Gastroesophageal sphincter (tissue), 3 donors: Measurements from ENCODE around the gene GHITM.

Experiments
- CTCF ChIP-seq, 4 experiments: fragments of 200-600 bp in 2 of 4; fragments of 450-650 bp in 2 of 4; sonication (generic) in 1 of 4; IDR thresholded peaks; one replicate each; pipeline ENCODE4 v1.5.1; 2017 to 2019; ENCODE audit warnings: antibody characterized with exemption in 4 of 4, mild to moderate bottlenecking in 2 of 4, moderate library complexity in 2 of 4
- EP300 ChIP-seq: sonication (generic); formaldehyde crosslinking; IDR thresholded peaks from one replicate; pipeline ENCODE4 v1.6.1; 2017; ENCODE audit warnings: antibody characterized with exemption, mild to moderate bottlenecking

DNA sequence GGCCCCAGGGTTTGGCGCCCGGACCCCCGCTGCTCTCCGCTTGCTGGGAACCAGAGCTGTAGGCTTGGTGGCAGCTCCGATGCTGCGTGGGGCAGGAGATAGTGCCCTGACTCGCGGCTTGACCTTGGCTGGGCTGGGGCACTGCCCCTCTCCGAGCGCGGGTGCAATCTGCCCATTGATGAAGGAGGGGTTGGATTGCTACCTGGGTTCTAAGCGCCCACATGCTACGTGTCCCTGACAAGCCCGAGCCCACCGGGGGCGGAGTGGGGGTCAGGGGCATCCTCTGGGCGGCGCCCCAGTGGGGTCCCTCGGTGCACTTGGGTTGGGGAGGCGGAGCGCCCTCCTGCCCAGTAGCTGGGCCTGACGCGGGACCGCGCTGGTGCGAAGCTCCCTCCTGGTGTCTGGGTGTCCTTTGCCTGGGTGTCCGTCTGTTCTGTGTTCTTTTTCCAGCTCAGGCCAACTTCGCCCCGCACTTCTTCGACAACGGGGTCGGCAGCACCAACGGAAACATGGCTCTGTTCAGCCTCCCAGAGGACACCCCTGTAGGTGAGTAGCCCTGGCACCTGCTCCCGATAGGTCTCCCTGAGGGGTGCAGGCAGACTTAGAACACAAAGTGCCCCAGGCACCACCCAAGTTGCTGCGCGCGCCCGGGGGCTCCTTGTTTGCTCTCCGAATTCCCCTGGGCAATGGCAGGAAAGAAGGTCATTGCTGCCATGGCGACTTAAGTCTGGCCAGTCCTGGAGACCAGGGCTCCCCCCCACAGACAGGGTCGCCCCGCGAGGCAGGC lies 55.9 kb downstream of the GHITM start:
- no peak for TF ChIP-seq EP300
- TF ChIP-seq CTCF (IDR thresholded peaks at IDR 0.05), result no peak
